GM12873 (cell line): ENCODE measurements around the gene ABI3BP.

Source experiments
- TF ChIP-seq, protein P1 (sequence below): IDR thresholded peaks from 2 replicates; pipeline ENCODE4 v1.5.1; 2012; ENCODE audit warnings: low read depth, mild to moderate bottlenecking, moderate library complexity, low read length, control low read depth; ENCODE audit not compliant: insufficient read depth; ENCODE audit errors: missing control alignments

ABI3BP gene, protein sequence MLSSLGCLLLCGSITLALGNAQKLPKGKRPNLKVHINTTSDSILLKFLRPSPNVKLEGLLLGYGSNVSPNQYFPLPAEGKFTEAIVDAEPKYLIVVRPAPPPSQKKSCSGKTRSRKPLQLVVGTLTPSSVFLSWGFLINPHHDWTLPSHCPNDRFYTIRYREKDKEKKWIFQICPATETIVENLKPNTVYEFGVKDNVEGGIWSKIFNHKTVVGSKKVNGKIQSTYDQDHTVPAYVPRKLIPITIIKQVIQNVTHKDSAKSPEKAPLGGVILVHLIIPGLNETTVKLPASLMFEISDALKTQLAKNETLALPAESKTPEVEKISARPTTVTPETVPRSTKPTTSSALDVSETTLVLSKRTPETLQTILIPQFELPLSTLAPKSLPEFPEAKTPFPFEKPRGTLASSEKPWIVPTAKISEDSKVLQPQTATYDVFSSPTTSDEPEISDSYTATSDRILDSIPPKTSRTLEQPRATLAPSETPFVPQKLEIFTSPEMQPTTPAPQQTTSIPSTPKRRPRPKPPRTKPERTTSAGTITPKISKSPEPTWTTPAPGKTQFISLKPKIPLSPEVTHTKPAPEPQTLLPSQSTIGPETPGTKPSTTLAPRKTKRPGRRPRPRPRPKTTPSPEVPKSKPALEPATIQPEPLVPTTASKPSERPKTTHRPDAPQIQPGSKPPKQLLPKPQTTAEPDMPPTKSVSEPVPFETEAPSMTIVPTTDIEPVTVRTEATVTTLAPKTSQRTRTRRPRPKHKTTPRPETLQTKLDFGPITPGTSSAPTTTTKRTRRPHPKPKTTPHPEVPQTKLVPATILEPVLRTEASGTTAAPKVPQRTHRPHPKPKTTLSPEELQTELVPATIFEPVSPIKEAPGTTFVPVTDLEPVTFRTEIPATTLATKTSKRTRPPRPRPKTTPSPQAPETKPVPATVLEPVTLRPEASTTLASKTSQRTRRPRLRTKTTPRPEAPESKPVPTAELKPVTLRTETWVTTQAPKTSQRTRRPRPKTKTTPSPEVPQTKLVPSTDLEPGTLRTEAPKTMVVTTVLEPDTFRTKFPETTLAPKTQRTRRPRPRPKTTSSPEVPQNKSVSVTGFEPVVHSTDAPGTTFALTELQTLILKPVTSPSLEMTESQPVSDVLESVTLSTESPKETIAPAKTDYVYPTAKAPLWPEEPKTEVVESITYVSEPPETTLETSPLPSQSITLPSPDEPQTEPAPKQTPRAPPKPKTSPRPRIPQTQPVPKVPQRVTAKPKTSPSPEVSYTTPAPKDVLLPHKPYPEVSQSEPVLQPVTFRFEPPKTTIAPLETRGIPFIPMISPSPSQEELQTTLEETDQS (N-terminal part only)

DNA sequence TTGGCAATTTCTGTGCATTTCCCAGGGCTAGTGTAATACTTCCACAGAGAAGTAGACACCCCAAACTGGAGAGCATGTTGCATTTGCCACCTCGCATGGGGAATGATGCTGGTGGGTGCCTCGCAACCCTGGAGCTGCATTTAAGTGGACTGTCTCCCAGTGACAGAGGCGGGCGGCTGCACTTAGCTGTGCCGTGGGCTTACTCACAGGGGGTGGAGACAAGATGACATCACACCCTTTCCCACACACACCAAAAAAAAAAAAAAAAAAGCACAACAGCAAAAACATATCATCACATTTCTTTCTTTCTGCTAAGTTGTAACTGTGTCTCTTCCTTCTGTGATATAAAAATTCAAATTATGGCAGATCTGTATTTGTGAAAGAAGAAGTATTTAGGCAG lies at the start of gene ABI3BP:
TSS of gene ABI3BP (minus strand) at position 113 of the 400 bp plus-strand sequence. CDS start at position 76, 37 bp downstream.
- TF ChIP-seq, protein P1, sequence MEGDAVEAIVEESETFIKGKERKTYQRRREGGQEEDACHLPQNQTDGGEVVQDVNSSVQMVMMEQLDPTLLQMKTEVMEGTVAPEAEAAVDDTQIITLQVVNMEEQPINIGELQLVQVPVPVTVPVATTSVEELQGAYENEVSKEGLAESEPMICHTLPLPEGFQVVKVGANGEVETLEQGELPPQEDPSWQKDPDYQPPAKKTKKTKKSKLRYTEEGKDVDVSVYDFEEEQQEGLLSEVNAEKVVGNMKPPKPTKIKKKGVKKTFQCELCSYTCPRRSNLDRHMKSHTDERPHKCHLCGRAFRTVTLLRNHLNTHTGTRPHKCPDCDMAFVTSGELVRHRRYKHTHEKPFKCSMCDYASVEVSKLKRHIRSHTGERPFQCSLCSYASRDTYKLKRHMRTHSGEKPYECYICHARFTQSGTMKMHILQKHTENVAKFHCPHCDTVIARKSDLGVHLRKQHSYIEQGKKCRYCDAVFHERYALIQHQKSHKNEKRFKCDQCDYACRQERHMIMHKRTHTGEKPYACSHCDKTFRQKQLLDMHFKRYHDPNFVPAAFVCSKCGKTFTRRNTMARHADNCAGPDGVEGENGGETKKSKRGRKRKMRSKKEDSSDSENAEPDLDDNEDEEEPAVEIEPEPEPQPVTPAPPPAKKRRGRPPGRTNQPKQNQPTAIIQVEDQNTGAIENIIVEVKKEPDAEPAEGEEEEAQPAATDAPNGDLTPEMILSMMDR: no peak

DNA sequence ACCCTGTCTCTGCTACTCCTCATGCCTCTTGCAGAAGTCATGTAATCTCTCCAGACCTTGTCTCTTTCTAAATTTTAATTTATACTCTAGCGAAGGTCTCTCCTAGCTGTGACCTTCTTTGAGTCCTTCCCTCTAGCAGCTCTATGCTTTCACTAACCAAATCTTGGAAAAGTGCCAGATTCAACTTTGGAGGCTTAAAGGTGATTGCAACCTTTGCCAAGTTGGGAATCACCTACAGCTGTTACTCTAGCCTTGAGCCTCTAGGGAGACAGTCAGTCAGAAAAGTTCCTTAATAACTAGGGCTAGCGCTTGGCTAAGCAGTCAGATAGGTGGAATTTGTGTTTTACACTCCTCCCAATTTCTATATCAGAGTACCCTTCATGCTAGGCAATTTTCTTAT lies 46.1 kb upstream of the ABI3BP start:
- TF ChIP-seq, protein P1: no peak

DNA sequence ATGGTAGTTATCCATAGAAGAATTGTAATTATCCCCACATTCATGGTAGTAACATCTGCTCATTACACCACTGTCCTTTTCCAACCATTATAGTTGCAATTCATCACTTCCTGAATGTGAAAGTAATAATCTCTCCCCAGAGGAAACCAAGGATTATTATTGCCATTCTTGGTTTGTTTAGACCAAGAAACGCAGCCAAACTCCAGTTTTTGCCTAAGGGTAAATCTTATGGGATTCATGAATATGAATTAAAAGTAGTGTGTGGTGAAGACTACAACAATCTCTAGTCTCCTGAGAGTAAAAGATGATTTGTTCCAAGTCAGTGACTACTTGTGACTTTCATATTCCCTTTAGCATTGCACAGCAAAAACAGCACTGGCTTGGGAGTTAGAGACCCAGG lies 45.7 kb upstream of the ABI3BP start:
- TF ChIP-seq, protein P1: no peak

DNA sequence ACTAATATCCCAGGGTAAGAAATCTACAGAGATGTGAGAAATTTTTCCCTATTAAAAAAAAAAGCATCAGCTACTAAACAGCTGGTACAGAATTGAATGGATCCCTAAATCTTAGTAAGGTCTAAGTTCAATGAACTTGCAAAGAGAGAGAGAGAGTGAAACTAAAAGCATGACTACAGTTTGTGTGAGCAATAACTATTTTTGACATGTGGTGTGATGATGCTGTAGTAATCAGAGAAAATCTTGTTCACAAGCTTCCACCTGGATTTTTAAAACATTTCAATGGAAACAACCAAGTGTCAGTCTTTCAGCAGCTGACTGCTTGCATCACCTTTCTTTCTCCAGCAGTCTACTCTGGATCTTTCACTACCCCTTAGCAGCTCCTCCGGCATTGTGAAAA lies 45.2 kb upstream of the ABI3BP start:
- TF ChIP-seq, protein P1: no peak

DNA sequence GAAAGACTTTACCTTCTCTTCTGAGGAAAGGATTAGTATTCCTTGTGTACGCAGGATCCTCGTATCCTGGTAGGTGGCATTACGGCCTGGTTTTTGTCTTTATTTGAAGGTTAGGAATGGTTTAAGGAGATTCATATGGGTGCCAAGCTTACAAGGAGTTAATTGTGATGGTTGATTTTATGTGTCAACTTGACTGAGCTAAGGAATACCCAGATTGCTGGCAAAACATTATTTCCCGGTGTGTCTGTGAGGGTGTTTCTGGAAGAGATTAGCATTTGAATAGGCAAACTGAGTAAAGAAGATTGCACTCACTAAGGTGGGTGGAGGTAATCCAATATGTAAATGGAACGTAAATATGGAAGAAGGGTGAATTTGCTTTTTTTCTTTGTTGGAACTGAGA lies 44.4 kb upstream of the ABI3BP start:
- TF ChIP-seq, protein P1: no peak

DNA sequence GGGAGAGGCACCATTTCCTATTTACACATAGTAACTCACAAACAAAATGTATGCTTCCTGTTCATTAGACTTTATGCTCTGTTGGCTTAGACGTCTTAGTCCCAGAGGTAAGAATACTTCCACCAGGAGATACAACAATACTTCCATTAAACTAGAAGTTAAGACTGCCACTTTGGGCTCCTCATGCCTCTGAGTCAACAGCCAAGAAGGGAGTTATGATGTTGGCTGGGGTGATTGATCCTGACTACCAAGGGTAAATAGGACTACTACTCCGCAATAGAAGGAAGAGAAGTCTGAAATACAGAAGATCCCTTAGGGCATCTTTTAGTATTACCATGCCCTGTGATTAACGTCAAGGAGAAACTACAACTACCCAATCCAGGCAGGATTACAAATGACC lies 43.5 kb upstream of the ABI3BP start:
- TF ChIP-seq, protein P1: no peak

- TF ChIP-seq, protein P1: no peak
These were observed 43.0 kb upstream of the ABI3BP start for GRCh38 chr3:101036213-101036618.
